Left forelimb (tissue), 1 donor: ENCODE results near the gene CELF1.

Experiments used
- DNase-seq: peaks from one replicate; pipeline ENCODE4 v3.0.0-alpha.2; 2018; ENCODE audit warnings: low spot score

CELF1 gene

DNA sequence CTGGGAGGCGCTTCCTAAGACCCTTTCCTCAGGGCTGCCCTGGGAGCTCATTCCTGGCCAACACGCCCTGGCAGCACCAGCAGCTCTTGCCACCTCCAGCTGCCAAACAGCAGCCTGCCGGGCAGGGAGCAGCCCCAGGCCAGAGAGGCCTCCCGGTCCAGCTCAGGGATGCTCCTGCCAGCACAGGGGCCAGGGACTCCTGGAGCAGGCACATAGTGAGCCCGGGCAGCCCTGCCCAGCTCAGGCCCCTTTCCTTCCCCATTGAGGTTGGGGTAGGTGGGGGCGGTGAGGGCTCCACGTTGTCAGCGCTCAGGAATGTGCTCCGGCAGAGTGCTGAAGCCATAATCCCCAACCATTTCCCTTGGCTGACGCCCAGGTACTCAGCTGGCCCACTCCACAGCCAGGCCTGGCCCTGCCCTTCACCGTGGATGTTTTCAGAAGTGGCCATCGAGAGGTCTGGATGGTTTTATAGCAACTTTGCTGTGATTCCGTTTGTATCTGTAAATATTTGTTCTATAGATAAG, 136.9 kb downstream of the CELF1 start:
- peak; percentile 88 for DNase-seq
